GM21423 (cell line): ENCODE data around the gene CRYBG3.

ENCODE experiments used
- ATAC-seq: cut with Tn5 transposase; IDR thresholded peaks from one replicate; pipeline ENCODE4 v1.9.1; 2021; ENCODE audit warnings: mild to moderate bottlenecking, moderate library complexity; ENCODE audit not compliant: unreplicated experiment

Gene CRYBG3

DNA sequence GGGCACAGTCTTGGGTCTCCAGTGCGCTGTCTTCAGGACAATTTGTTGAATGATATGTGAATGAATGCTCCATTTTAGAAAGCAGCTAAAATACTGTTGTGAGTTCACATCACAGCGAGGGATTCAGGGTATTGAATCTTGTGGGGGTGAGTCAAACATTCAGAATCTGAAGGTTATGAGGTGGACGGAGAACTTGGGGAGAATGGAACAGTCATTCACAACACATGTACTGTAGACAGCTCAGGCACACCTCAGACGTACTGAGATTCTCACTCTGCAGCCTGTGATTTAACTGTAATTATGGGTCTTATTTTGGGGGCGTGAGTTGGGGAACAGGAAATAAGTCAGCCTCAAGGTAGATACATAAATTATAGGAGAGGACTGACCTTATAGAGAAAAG lies 13.9 kb downstream of the CRYBG3 start:
- no peak for ATAC-seq

DNA sequence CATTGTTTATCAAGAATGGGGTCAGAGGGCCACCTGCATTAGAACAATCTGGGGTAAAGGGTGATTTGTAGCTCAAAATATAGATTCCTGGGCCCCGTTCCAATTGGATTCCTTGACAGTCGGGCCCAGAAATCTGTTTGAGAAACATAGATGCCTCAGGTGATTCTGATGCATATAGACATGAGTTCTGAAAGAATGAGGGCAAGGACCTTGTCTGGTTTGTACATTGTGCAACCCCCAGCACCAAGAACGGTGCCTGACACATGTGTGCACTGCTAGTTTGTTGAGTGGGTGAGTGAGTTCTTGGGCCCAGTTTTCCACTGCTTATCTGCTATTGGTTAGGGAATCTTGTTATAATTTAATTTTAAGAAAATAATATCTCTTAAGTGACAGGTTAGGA lies 16.6 kb downstream of the CRYBG3 start:
- no peak for ATAC-seq

DNA sequence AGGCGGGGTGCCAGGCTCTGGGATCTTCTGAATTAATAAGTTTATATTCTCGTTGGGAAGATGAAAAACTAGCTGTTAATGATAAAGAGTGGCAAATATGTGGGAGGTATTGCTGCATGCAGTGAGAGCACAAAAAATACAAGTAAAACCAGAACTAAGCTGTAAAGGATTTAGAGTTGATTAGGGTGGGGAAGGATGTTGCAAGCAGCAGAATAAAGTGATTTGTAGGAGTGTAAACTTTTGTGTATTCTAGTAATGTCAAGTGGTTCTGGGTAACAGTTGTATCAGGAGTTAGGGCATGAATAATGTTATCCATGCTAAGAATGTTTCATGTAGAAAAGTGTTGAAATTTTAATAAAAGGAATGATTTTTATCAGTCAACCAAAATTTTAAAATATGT lies 18.1 kb downstream of the CRYBG3 start:
- no peak for ATAC-seq

DNA sequence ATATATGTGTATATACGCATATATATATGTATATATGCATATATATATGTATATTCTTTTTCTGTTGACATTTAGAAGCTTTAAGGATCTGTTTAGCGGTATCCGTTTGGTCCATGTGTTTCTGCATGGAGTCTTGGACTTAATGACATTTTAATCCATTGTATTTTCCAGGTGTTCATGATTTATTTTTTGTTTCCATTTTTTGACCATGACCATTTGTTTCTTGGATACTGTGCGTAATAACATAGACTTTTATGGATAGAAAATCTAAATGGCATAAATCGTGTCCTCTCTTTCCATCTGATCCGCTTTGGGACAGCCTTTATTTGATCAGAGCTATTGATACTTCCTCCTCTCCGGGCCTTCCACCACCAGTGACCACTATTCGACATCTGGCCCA lies 19.5 kb downstream of the CRYBG3 start:
- no peak for ATAC-seq

DNA sequence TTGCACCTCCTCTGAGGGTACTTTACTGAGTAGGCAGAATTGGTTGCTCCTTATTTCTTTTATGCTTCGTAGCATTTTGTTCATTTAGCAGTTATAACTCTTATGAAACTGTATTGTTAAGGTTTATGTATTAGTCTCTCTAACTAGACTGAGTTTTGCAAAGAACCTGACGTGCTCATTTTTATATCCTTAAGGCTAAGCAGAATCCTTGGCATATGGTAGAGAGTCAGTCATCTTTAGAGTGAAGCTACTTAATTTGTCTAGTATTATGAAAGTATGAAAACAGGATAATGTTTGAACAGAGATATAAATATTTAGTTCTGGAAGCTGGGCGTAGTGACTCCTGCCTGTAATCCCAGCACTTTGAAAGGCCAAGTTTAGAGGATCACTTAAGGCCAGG lies 20.1 kb downstream of the CRYBG3 start:
- no peak for ATAC-seq

DNA sequence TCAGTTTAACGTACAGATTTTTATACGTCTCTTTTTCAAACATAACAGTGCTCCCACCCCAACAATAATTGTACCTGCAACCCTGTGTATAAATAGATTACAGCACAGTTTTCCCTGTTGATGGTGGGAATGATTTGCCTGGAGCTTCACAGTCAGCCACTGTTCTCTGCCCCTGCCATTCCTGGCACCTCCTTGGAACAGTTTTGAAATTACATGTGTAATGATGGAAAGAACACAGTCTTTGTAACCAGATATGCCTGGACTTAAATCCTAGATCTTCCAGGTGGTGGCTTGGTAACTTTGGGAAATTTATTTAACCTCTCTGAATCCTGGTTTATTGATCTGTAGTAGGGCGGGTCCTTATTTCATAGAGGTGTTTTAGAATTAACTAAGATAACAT lies 27.0 kb downstream of the CRYBG3 start:
- no peak for ATAC-seq

DNA sequence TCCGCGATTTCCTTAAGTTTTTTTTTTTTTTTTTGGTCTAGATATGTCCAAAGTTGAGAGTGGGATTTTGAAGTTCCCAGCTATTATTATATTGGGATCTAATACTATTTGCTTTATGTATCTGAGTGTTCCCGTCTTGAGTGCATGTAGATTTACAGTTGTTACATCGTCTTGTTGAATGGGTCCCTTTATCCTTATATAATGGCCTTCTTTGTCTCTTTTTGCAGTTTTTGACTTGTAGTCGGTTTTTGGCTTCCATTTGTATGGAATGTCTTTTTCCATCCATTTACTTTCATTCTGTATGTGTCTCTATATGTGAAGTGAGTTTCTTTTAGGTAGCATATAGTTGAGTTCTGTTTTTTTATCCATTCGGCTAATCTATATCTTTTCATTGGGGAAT lies 35.6 kb downstream of the CRYBG3 start:
- ATAC-seq, result no peak

DNA sequence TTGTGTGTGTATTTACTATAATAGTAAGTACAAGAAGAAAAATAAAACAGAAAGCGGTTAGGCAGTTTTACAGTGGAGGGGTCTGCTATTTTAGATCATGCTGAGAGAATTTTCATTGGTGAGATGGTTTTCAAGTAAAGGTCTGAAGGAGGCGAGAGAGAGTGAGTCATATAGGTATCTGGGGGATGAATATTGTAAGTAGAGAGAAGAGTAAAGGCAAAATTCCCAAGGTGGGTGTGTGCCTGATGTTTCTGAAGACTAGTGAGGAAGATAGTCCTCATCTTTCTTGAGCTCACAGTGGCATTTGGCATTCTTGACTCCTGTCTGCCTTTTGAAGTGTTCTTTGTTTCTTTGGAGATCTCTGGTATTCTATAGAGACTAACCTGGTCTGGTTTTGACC lies 38.6 kb downstream of the CRYBG3 start:
- ATAC-seq, result no peak

DNA sequence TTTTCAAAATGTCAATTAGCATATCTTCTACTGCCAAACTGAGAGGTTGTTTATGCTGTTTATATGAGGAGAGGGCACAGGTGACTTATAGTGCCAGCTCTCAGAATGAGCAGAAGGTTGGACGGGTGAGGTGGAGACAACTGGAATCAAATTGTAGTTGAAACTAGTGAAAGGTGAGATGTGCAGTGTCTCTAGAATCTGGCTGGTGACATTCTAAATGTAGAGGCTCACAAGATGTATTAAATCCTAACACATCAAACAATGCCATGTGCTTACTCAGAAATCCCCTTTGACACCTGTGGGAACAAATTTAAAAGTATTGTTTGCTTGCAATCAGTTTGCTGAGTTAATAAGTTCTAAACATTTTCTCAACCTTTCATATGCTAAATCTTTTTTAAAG lies 40.8 kb downstream of the CRYBG3 start:
- no peak for ATAC-seq

DNA sequence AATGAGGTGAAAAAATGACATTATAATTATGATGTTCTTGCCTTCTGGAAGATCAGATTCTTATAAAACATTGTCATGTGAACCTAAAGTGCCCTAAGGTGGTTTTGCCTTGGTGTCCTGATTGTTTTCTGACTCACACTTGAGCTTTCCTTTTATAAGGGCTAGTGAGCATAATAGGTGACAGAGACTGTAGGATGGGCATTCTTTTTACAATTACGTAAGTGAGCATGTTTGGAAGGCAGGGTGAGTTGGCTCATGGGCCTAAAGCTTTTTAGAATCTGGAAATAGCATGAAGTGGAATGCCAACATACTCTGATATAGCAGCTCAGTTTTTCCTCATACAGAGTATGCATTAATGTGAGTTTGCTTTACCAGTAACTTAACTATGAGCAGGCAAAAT lies 41.2 kb downstream of the CRYBG3 start:
- no peak for ATAC-seq

DNA sequence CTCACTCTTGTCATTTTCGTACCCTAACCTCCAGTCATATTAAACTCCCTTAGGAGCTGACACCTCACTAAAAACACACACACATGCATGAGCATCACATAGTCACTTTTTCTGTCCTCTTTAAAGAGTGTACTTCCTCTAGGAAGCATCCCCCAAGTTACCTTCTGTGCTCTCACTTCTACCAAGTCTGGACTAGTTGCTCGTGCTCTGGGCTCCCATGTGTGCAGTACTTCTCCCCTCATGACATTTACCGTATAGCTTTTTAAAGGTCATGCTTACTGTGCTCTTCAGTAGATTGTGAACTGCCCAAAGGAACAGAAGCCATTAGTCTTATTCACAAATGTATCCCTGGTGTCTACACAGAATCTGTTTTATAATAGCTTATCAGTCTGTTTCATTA lies 42.0 kb downstream of the CRYBG3 start:
- no peak for ATAC-seq

DNA sequence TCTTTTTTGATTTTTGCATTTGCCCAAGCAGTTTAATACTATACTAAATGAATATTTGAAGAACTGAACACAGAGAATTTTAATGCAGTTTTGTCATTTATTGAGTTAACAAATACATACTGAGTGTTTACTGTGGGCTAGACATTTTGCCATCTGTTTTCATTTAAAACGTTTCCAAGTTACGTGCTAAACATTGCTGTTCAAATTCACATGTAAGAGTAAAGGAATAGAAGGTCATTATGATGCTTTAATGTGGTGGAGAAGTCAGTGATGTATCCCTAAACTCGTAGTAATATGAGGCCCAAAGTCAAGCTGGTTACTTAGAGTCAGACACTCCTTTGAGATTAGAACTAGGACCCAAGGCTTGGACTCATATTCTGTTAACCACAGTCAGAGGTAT lies 49.4 kb downstream of the CRYBG3 start:
- no peak for ATAC-seq

DNA sequence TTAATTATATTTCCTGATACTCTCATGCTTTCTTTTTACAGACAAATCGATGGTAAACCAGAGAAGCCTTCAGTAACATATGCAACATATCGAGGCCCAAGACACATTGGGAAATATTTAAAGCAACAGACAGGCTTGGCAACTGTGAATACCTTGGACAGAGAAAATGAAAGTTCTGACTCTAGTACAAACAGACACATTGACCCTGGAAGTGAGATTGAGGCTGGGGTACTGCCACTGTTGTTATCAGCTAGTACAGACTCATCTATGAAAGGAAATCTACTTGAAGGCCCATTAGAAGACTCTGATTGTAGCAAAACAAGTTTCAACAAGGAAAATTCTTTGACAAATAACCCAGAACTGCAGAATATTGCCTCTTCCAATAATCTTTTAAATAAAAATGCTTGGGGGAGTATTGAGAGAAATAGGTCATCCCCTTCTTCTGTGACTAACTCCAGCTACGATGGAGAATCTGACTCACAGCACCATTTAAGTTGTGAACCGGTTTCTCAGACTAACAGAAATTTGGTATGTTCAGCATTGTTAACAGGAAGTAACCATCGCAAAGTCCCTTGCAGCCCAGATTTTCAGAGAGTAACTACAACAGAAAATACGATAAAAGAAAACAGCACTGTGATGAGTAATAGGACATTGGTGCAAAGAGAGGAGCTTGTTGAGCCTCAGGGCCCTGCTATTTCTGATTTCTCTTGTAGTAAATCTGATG lies 50.2 kb downstream of the CRYBG3 start:
- no peak for ATAC-seq

DNA sequence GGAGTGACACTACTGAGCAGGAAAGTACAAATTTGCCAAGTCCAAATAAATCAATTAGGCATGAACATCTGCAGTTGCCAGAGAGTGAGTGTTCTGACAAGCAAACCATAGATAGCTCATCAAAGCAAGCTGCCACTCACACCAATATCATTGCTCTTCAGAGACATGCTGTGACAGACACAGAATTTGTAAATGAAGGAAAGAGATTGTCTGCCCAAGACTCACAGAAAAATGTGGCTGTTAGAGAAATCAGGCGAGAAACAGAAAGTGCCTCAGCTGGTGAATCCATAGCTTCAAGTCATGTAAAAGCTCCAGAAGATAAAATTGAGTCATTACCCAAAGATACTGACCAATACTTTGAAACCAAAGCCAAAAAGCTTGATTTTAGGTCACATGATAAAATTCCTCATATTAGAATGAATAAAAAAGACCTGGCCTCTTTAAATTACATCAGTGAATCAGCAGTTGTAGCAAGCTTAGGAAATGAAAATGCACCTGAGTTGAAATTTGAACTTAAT lies 50.8 kb downstream of the CRYBG3 start:
- ATAC-seq, result no peak

DNA sequence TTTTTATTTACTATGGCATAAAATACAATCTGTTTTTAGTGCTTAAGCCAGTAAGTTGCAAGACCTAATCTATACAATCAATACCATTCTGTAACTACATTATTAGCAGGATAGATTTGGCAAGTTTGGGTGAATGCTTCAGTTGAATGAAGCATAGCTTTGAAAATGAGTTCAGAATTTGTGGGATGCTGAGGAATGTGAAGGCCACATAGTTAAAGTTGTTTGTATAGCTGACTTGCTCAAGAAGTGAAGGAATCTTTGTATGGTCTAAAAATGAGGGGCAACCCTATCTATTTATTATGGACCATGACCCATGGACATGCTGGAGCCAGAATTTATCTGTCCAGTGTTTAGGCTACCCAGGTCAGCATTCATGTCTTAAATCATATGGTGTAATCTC lies 58.5 kb downstream of the CRYBG3 start:
- no peak for ATAC-seq

DNA sequence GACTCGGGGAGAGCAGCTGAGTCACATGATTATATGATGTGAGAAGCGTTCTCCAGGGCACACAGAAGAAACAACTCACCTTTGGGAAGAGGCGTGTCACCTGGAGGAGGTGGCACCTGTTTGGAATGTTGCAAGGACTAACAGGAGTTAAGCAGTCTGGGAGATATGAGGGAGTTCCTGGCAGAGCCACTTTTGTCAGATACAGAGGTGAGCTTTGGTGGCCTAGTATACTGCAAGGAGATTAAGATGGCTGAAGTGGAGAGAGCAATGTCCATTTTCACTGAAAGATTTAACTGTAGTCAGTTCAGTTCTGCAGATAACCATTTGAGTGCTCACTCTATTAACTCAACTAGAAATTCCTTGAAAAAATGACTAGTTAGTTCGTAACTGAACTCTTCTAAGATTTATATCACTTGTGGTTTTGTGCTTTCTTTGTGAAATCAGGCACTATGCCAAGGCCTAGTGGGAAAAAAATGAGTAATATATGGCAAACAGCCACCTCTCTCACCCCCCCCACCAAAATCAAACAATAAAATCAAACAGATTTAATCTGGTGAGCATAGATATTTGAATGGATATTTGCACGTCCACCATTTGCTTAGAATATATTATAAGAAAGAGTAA lies 61.3 kb downstream of the CRYBG3 start:
- ATAC-seq, result no peak

DNA sequence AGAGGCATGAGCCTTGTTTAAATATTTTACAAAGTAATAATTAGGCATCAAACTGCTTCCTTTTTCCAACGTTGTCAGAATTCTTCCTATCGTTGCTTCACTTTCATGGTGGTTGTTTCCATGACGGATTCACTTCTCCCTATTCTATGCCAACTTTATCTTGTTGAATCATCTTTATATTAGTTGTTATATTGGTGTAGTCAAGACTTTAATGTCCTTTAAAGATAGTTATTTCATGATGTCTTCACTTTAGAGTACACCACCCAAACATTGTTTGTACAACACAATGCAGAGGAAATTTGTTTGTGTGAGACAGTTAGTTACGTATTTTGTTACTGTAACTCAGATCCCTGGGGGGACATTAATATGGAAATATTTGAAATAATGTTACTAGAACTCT lies 61.9 kb downstream of the CRYBG3 start:
- no peak for ATAC-seq

DNA sequence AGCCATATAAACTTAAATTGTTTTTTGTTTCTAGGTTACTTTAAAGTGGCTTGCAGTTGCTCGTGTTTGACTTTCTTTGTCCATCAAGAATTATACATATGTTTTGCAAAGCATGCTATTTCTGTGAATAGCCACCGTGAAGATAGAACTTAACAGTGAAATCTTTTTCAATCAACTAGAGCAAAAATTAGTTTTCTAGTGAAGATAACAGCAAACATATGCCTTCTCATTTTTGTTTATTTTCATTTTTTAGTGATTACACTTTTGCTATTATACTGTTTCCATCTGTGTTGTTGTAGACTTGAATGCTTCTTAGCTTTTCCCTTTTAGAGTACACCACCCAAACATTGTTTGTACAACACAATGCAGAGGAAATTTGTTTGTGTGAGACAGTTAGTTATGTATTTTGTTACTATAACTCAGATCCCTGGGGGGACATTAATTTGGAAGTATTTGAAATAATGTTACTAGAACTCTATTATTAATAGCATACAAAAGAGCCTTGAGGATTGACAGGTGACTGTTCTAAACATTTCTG lies 62.8 kb downstream of the CRYBG3 start:
- ATAC-seq, result no peak

DNA sequence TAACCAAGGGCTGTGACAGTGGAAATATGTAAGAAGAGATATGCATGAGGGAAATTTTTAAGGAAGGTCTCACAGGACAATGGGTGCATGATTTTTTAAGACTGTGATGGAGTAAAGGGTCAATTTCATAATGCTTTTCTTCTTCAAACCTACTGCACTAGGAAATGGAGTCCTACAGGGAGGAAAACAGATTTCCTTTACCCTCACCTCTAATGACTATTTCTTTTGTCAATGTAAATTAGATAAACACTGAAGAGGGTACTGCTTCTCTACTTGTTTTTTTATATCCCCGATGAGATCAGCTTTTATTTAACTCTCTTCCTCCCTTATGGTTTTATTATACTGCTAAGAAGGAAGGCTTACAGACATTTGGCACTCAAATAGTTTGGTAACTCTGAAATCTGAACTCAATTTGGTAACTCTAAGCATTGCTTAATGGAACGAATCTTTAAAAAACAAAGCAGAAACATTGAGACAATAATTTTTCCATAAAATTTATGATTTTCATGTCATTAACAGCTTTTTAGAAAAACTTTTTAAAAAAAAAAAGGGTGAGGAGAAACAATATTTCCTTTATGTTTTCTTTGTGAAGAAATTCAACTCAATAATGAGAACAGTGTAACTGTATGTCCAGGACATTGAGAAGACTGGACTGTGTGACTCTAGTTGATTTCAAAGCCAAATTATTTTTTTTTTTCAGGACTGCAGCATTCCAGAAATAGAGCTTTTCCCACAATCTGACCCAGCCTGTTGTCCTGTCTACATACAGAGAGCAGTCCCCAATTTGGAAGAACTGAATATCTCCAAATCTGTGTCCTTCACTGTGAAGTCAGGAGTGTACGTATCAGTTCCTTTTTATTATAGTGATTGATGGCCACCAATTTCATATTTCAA lies 64.4 kb downstream of the CRYBG3 start:
- ATAC-seq, result no peak

DNA sequence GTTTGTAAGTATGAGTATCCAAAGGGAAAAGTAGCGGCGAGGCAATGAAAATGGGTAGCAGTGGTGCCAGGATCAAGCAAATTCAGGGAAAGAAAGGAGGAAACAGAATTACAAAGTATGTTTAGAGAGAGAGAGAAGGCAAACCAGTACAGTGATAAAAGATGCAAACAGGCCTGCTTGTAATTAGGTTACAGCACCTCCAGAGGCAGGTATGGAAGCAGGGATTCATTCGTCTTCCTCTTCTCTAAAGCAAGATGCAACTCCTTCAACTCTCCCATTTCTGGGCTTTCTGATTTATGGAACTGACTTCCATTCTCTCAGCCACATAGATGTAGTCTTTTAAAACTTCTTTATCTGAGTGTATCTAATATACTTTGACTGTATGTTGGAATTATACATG lies 68.0 kb downstream of the CRYBG3 start:
- ATAC-seq, result no peak

DNA sequence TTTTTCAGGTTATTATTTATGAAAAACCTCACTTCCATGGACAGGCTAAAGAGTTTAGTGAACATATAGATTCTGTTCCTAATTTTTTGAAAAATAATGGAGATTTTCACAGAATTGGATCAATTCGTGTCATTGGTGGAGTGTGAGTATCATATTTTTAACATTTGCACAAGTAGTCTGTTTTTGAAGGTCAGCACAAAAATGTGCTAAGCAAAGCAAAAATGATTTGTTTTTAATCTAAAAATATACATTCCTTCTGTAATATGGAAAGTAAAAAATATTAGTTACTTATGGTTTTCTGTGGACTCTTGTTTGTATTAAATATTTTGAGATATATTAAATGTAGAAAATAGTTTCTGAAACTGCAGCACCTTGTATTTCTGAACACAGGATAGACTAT lies 71.0 kb downstream of the CRYBG3 start:
- ATAC-seq, result no peak
